Activated naive CD4-positive, alpha-beta T cell treated with anti-CD3 and anti-CD28 coated beads, Interleukin-2, amount 50 U/mL, for 72 hours (primary cell): ENCODE results near the gene ANKRD53. TPM values are rescaled to one million over a fixed set of nuclear protein-coding genes. Genes with fewer than 3 reads are reported as not detected.

Experiments used
- ATAC-seq, 2 donors: fragments of 150-1000 bp; cut with Tn5 transposase; 2 replicates each; pipeline ENCODE4 v1.10.0; 2021; ENCODE audit warnings: mild to moderate bottlenecking in 2 of 2, moderate library complexity in 2 of 2
- DNase-seq, 2 donors: peaks; one replicate each; pipeline ENCODE4 v3.0.0; 2021 to 2022; ENCODE audit warnings: low spot score in 2 of 2
- H3K27ac Mint-ChIP-seq, 2 donors: one replicate each; pipeline ENCODE4 v1.8.0; 2022; ENCODE audit warnings: mild to moderate bottlenecking in 2 of 2, mixed read lengths in 2 of 2
- H3K36me3 Mint-ChIP-seq, 2 donors: one replicate each; pipeline ENCODE4 v1.8.0; 2022; ENCODE audit warnings: mixed read lengths in 2 of 2
- H3K9me3 Mint-ChIP-seq, 2 donors: one replicate each; pipeline ENCODE4 v1.8.0; 2022; ENCODE audit warnings: mixed read lengths in 2 of 2
- total RNA-seq, 2 donors: library from RNA; stranded (reverse); gene quantifications; one replicate each; pipeline ENCODE4 v1.2.3, GENCODE V29; 2022

Gene ANKRD53
- total RNA-seq, 2 donors from 2014 or later = 0.60 TPM; not detected in 1

- Mint-ChIP-seq H3K9me3 (no peaks in the 10 kb centered on the region), H3K36me3 (peaks cover 0 to 13% of the 10 kb centered on the region in 2 donors), H3K27ac (no peak overlapping the region)
- ATAC-seq = no peak
- DNase-seq = peak in 1 of 2 donors; percentile 47
Observed at GRCh38 chr2:70981866-70982810, 3.7 kb downstream of the ANKRD53 start.

DNA sequence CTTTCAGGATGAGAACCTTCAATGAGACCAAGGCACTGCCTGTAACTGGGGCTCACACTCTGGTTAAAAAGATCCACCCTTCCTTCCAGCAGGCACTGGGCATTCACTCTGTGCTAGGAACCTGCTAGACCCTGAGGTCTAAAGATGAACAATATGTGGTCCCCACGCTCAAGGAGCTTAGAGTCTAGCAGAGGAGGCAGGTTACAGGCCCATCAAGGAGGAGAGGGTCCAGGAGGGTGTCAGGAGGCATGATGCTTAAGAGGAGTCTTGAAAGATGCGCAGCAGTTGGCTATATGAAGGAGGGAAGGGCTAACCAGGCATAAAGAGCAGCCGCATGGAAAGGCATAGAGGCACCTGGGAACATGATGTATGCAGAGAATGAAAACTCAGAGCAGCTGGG lies 4.5 kb downstream of the ANKRD53 start:
- ATAC-seq (no peak), DNase-seq (peak in 1 of 2 donors; percentile 20)
- Mint-ChIP-seq H3K27ac (no peak overlapping the region), H3K9me3 (no peaks in the 10 kb centered on the region), H3K36me3 (peaks cover 0 to 13% of the 10 kb centered on the region in 2 donors)

GRCh38 chr2:70983506-70984227 lies 5.2 kb downstream of the ANKRD53 start:
- ATAC-seq (no peak), DNase-seq (peak in 1 of 2 donors; percentile 40)
- H3K27ac Mint-ChIP-seq = no peak overlapping the region
- peaks cover 0 to 18% of the 10 kb centered on the region in 2 donors for H3K36me3 Mint-ChIP-seq
- no peaks in the 10 kb centered on the region for H3K9me3 Mint-ChIP-seq

GRCh38 chr2:70984228-70984575 lies 5.8 kb downstream of the ANKRD53 start:
- DNase-seq (peak in 1 of 2 donors; percentile 28), ATAC-seq (no peak)
- Mint-ChIP-seq H3K36me3 (peaks cover 0 to 20% of the 10 kb centered on the region in 2 donors), H3K9me3 (no peaks in the 10 kb centered on the region), H3K27ac (no peak overlapping the region)

- ATAC-seq (peak; percentile 97 to 100), DNase-seq (peak; percentile 86 to 91)
- H3K9me3 Mint-ChIP-seq = no peaks in the 10 kb centered on the region
- H3K36me3 Mint-ChIP-seq = peaks cover 0 to 20% of the 10 kb centered on the region in 2 donors
- H3K27ac Mint-ChIP-seq = no peak overlapping the region
Observed at GRCh38 chr2:70984576-70985282, 6.3 kb downstream of the ANKRD53 start.

- Mint-ChIP-seq H3K9me3 (no peaks in the 10 kb centered on the region), H3K27ac (peak overlapping the region in 1 of 2 donors; percentile 1), H3K36me3 (peaks cover 0 to 20% of the 10 kb centered on the region in 2 donors)
- ATAC-seq (no peak), DNase-seq (no peak)
Observed at GRCh38 chr2:70985283-70985688, 6.9 kb downstream of the ANKRD53 start.

DNA sequence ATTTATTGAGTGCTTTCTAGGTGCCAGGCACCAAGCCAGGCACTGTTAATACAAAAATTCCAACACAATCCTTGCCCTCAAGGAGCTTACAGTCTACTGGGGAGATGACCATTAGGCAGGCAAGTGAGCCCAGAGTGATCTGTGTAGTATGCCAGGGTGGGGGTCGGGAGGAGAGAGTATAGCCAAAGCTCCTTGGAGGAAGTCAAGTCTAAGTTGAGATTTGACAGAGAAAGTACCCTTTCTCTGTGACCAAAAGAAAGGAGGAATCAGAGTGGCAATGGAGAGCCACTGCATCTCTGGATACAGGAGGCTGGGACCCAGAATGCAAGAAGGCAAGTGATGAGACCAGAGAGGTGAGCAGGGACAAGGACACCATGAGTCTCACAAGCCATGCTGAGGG lies 7.5 kb downstream of the ANKRD53 start:
- H3K36me3 Mint-ChIP-seq = peaks cover 0 to 20% of the 10 kb centered on the region in 2 donors
- DNase-seq (peak in 1 of 2 donors; percentile 13), ATAC-seq (no peak)
- peak overlapping the region; percentile 1 to 70 for H3K27ac Mint-ChIP-seq
- H3K9me3 Mint-ChIP-seq = no peaks in the 10 kb centered on the region

GRCh38 chr2:70986499-70987189 lies 8.2 kb downstream of the ANKRD53 start:
- ATAC-seq = no peak

DNA sequence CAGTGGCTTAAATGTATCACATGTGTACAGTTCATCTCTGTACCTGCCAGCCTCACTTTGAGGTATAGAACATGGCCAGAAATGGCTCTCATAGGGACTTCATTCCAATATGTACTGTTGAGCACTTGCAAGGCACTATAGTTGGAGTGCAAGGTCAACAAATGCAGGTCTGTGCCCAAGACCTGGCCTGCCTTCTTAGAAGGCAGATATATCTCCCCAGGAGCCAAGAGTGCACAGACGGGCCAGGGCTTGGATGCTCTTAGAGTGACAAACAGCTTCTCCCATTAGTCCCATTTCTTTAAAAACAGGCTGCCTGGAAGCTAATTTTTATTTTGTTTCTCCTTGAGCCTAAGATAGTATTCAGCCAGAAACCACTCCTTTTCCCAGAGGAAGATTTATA lies 9.0 kb downstream of the ANKRD53 start:
- DNase-seq (peak in 1 of 2 donors; percentile 4), ATAC-seq (no peak)
- Mint-ChIP-seq H3K27ac (peak overlapping the region in 1 of 2 donors; percentile 40), H3K36me3 (peaks cover 0 to 20% of the 10 kb centered on the region in 2 donors), H3K9me3 (no peaks in the 10 kb centered on the region)

More at GRCh38 chr2:70986499-70987189, 8.2 kb downstream of the ANKRD53 start:
- Mint-ChIP-seq H3K9me3 (no peaks in the 10 kb centered on the region), H3K27ac (peak overlapping the region; percentile 17 to 70), H3K36me3 (peaks cover 0 to 20% of the 10 kb centered on the region in 2 donors)
- peak in 1 of 2 donors; percentile 21 for DNase-seq

GRCh38 chr2:70988151-70988550 lies 9.7 kb downstream of the ANKRD53 start:
- H3K9me3 Mint-ChIP-seq = no peaks in the 10 kb centered on the region
- peak in 1 of 2 donors; percentile 47 for DNase-seq
- no peak overlapping the region for H3K27ac Mint-ChIP-seq
- no peak for ATAC-seq
- H3K36me3 Mint-ChIP-seq = peaks cover 0 to 20% of the 10 kb centered on the region in 2 donors

GRCh38 chr2:70988726-70989648 lies 10.6 kb downstream of the ANKRD53 start:
- DNase-seq = peak in 1 of 2 donors; percentile 47
- peaks cover 4 to 24% of the 10 kb centered on the region in 2 donors for H3K36me3 Mint-ChIP-seq
- no peak overlapping the region for H3K27ac Mint-ChIP-seq
- H3K9me3 Mint-ChIP-seq = no peaks in the 10 kb centered on the region
- ATAC-seq = no peak

DNA sequence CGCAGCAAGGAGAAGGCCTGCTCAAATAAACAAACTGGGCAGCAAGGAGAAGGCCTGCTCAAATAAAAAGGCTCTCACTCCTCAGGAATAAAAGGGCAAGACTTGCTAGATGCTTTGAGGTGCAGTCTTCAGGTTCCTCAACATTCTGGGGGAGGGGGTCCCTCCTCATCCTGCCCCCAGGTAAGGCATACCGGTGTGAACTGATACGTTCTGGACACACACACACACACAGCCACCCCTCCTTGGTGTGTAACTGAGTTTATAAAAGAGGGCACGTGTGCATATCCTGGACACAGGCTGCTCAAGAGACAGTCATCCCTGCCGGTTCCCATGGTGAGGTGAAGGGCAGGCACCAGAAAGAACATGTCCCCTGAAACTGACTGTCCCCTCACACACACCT lies 11.8 kb downstream of the ANKRD53 start:
- peaks cover 6 to 27% of the 10 kb centered on the region in 2 donors for H3K36me3 Mint-ChIP-seq
- no peak for ATAC-seq
- no peaks in the 10 kb centered on the region for H3K9me3 Mint-ChIP-seq
- H3K27ac Mint-ChIP-seq = no peak overlapping the region
- peak in 1 of 2 donors; percentile 42 for DNase-seq

GRCh38 chr2:70991142-70991541 lies 12.7 kb downstream of the ANKRD53 start:
- H3K27ac Mint-ChIP-seq = peak overlapping the region in 1 of 2 donors; percentile 90
- DNase-seq (peak in 1 of 2 donors; percentile 25), ATAC-seq (no peak)
- H3K36me3 Mint-ChIP-seq = peaks cover 6 to 20% of the 10 kb centered on the region in 2 donors
- no peaks in the 10 kb centered on the region for H3K9me3 Mint-ChIP-seq

DNA sequence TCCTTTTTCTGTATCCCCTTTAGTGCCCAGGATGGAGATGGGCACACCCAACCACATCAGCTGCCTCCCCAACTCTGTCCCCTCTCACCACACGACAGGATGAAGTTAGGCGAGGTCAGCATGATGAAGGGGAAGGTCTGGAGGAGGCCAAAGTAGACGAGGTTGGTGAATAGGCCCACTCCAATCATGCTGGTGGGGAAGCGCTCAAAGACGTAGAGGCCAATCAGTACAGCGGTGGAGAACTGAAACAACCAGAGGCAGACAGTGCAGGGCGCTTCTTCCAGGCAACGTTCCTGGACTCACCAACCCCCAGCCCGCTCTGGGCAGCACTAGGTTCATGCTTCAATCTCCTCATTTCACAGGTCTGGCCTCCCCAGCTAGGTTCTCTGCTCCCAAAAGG lies 13.3 kb downstream of the ANKRD53 start:
- H3K9me3 Mint-ChIP-seq = no peaks in the 10 kb centered on the region
- H3K36me3 Mint-ChIP-seq = peaks cover 6 to 14% of the 10 kb centered on the region in 2 donors
- ATAC-seq = no peak
- H3K27ac Mint-ChIP-seq = peak overlapping the region in 1 of 2 donors; percentile 90
- DNase-seq = peak in 1 of 2 donors; percentile 40
